HG03139 (cell line): ENCODE results near the gene DNM2.
"Not testable (repeated sequence)": the region's sequence is repeated elsewhere in the genome, so short reads cannot be mapped to it uniquely, and the experiment has no call there.

Experiments
- ATAC-seq: cut with Tn5 transposase; IDR thresholded peaks from one replicate; pipeline ENCODE4 v1.9.1; 2021; ENCODE audit not compliant: unreplicated experiment

The DNM2 gene

GRCh38 chr19:10717356-10718204, at the start of gene DNM2:
TSS of gene DNM2 (plus strand) at chr19:10718079. CDS start at chr19:10718243, 164 bp downstream.
- peak; percentile 81 for ATAC-seq

DNA sequence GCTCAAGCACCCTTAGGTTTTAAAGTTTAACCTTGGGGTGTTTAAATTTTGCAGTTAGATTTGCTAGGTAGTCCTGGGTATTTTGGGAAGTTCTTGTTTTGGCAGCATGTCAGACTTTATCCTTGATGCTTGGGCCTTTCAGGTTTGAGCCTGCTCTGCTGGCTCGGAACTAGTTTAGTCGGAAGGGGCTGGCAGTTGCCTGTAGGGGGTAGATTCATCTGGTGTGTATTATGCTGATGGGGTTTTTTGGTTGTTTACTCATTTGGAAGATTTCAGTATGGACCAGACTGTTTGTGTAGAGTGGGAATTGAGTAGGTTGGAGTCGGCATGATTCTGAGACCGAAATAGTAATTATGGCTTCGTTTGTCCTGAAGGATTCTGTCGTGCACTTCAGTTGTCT, 48.6 kb upstream of the DNM2 start:
- no peak for ATAC-seq

GRCh38 chr19:10670182-10670581, 47.7 kb upstream of the DNM2 start:
- ATAC-seq: no peak

DNA sequence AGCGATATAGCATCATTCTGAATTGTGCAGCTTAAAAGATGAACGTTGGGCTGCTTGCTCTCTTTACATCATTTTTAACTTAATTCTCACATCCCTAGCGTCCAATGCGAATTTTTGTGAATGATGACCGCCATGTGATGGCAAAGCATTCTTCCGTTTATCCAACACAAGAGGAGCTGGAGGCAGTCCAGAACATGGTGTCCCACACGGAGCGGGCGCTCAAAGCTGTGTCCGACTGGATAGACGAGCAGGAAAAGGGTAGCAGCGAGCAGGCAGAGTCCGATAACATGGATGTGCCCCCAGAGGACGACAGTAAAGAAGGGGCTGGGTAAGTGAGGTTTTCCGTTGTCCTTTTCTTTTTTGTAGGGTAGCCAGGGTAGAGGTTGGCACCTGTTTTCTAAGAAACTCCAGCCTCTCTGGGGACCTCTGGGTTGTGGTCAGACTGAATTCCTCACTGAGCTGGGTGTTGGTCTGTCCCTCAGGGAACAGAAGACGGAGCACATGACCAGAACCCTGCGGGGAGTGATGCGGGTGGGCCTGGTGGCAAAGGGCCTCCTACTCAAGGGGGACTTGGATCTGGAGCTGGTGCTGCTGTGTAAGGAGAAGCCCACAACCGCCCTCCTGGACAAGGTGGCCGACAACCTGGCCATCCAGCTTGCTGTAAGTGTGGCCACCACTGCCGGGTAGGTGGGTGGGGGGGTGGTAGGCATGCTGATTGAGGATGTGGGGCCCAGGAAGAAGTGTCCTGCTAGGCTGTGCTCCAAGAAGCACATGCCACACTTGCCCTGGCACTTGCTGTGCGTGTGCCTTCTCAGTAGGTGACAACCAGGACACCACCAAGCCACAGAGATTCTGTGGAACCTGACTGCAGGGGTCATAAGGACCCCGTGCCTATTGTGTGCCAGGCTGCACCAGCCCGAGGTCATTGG, 46.7 kb upstream of the DNM2 start:
- no peak for ATAC-seq

DNA sequence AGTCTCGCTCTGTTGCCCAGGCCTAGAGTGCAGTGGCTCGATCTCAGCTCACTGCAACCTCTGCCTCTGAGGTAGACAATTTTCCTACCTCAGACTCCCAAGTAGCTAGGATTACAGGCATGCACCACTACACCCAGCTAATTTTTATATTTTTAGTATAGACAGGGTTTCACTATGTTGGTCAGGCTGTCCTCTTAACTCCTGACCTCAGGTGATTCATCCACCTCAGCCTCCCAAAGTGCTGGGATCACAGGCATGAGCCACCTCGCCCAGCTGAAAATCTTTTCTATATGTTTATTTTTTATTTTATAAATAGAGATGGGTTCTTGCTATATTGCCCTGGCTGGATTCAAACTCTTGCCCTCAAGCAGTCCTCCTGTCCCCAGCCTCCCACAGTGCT, 46.0 kb upstream of the DNM2 start:
- ATAC-seq: not testable (repeated sequence)

- not testable (repeated sequence) for ATAC-seq
Observed at GRCh38 chr19:10675214-10675613, 42.7 kb upstream of the DNM2 start.

DNA sequence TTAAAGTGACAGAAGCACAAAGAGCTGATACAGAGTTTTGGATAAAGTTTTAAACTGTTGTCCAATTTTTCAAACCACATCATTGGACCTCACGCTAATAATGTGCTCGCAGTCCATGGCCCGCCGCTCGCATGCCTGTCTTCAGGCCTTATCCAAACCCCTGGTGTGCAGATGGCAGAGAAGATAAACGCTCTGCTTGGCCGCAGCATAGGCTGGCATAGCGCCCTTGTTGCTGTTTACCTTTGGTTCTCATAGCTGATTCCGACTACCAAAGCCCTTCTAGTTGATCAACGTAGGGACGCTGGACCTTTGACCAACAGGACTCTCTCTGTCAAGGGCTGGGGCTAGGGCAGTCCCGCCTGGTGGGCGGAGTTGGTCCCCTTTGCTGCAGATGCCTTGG, 40.1 kb upstream of the DNM2 start:
- ATAC-seq: no peak

DNA sequence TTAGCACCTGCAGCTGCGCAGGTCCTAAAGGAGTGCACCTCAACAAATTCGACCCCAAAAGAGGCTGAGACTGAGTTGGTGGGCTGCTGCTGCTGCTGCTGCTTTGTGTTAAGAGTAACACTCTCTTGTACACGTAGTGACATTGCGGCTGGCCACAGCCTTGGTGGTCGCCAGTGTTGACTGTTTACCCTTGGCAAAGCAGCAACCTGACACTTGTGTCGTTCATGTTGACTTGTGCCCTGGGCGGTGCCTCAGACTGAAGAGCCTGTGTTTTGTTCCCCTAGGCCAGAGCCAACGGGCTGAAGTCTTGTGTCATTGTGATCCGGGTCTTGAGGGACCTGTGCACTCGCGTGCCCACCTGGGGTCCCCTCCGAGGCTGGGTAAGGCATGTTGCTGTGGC, 39.1 kb upstream of the DNM2 start:
- no peak for ATAC-seq

- ATAC-seq: no peak
Observed at GRCh38 chr19:10679743-10680142, 38.1 kb upstream of the DNM2 start.

- no peak for ATAC-seq
Observed at GRCh38 chr19:10680545-10681135, 37.2 kb upstream of the DNM2 start.

DNA sequence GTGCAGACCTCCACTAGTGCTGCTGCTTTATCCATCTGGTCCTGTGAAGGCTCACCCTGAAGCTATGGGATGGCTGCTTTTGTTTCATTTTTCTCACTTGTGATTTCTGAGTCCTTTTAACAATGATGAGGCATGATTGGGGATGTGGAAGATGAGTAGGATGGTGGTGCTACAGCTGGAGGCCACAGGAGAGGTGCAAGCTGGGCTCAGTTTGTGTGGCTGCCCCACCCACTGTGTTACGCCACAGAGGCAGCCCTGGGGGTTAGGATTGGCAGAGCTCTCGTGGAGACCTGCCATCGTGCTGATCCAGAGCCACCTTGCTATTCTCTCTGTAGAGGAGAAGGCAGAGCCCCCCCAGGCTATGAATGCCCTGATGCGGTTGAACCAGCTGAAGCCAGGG, 36.2 kb upstream of the DNM2 start:
- no peak for ATAC-seq

- no peak for ATAC-seq
Observed at GRCh38 chr19:10682397-10683063, 35.3 kb upstream of the DNM2 start.

GRCh38 chr19:10683064-10683426, 34.8 kb upstream of the DNM2 start:
- ATAC-seq: no peak

DNA sequence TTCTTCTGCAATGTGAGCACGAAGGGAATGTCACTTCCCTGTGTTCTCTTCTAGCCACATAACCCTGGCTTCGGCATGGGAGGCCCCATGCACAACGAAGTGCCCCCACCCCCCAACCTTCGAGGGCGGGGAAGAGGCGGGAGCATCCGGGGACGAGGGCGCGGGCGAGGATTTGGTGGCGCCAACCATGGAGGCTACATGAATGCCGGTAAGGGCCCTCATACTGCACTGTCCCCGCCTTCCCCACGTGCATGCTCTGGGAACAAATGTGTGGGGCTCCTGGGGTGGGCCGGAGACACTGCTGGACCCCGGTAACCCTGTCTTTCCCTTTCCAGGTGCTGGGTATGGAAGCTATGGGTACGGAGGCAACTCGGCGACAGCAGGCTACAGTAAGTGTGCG, 34.3 kb upstream of the DNM2 start:
- no peak for ATAC-seq

GRCh38 chr19:10685210-10685609, 32.7 kb upstream of the DNM2 start:
- no peak for ATAC-seq

DNA sequence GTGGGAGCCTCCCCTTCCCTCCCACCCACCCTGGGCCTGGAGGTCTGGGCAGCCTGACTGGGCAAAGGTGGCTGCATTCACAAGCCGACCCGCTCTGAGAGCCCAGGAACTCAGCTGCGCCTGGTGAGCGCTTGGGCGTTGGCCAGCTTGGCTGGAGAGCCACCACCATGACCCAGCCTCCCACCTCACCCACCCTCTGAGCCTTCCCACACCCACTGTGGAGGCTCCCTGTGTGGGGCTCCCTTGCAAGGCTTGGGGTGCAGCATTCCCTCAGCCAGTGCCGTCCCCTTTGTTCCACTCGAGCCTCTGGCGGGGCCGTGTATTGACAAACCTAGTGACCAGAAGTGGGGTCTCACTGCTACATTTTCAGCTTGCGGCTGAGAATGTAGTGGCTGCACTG, 31.7 kb upstream of the DNM2 start:
- ATAC-seq: no peak

DNA sequence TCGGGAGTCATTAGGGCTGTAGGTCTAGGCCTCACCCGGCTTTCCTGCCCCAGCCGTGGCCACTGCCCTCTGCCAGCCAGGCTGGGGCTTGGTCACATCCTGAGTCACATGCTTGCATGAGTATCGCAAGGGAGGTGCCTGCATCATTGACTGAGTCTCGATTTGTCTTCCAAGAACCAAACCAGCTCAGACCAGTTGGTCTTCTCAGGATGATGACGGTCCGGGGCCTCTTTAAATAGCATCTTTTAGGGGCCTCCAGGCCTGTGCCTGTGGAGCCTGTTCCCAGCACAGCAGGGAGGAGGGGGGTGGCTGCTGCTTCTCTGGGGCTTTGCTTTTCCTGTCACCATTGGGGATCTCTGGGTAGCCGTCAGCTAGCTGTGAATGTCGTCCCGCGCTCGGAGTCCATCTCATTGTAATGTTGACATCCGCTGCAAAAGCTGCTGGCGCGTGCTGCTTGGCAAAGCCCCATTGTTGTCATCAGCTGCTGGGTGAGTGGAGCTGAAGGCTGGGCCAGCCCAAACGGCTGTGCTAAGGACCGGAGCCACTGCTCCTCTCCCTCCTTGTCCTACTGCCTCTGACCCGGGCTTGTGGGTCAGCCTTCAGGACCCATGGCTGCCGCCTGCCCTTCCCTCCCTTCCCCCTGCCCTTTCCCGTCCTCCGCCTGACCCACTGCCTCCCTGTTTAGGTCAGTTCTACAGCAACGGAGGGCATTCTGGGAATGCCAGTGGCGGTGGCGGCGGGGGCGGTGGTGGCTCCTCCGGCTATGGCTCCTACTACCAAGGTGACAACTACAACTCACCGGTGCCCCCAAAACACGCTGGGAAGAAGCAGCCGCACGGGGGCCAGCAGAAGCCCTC, 31.0 kb upstream of the DNM2 start:
- ATAC-seq: no peak

DNA sequence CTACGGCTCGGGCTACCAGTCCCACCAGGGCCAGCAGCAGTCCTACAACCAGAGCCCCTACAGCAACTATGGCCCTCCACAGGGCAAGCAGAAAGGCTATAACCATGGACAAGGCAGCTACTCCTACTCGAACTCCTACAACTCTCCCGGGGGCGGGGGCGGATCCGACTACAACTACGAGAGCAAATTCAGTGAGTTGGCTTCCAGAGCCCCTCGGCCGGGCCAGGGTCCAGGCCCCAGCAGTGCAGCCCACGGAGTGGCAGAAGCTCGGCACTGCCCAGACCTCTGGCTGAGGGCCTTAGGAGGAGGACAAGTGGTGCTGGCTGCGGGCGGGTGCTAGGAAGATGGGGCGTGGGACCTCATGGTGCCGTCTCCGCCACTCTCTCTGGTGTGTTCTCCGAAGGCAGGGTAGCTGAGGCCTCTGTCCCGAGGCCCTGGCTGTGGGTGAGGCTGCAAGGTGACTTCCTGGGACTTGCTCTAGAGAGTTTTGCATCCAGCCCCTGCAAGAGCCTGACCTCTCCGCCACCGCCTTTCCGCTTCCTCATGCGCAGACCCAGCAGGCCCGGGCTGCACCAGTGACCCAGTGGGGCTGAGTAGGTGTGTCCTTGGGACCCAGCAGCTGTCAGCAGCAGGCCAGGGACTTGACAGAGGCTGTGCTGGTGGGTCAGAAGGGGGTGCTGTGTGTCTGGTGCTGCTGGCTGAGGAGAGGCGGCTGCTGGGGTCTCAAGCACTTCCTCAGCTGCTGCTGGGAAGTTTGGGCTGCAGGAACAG, 30.2 kb upstream of the DNM2 start:
- no peak for ATAC-seq

DNA sequence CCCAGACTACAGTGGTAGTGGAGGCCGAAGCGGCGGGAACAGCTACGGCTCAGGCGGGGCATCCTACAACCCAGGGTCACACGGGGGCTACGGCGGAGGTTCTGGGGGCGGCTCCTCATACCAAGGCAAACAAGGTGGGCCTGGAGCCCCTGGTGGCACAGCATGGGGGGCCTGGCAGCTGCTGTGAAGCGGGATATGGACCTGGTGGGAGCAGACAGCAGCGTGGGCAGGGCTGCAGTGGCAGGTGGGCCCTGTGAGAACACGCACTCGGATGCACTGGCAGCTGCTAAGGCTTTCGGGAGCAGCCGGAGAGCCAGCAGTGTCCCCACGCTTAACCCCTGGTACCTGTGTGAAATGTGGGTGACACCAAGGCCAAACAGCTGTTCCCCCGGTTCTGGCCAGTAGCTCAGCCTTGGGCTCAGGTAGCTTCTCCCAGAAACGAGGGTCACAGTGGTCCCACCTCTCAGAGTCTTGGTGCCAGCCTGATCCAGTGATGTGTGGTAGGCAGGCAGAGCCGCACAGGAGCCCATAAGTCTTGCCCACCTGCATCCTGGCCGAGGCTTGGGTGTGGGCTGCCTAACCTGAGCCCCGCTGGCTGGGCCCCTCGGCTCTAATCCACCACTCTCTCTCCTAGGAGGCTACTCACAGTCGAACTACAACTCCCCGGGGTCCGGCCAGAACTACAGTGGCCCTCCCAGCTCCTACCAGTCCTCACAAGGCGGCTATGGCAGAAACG, 29.2 kb upstream of the DNM2 start:
- ATAC-seq: no peak
